Nephron progenitor cell (in vitro differentiated cells): Measurements from ENCODE around the gene ENG.
"Not testable (repeated sequence)": the region's sequence is repeated elsewhere in the genome, so short reads cannot be mapped to it uniquely, and the experiment has no call there.

ENCODE experiments used
- DNase-seq: peaks from one replicate; pipeline ENCODE4 v3.0.0; 2021
- H3K27ac Mint-ChIP-seq: 2 replicates; pipeline ENCODE4 v1.8.0; 2021; ENCODE audit warnings: mild to moderate bottlenecking, moderate library complexity, mixed read lengths
- H3K27me3 Mint-ChIP-seq: 2 replicates; pipeline ENCODE4 v1.8.0; 2021; ENCODE audit warnings: mild to moderate bottlenecking, low read depth, mixed read lengths; ENCODE audit not compliant: poor library complexity
- H3K36me3 Mint-ChIP-seq: 2 replicates; pipeline ENCODE4 v1.8.0; 2021; ENCODE audit warnings: low read depth, mixed read lengths
- H3K4me1 Mint-ChIP-seq: 2 replicates; pipeline ENCODE4 v1.8.0; 2021; ENCODE audit warnings: mixed read lengths
- H3K4me3 Mint-ChIP-seq: 2 replicates; pipeline ENCODE4 v1.8.0; 2021; ENCODE audit warnings: mild to moderate bottlenecking, moderate library complexity, mixed read lengths
- H3K9me3 Mint-ChIP-seq: 2 replicates; pipeline ENCODE4 v1.8.0; 2021; ENCODE audit warnings: mild to moderate bottlenecking, moderate library complexity, mixed read lengths
- CTCF ChIP-seq: fragments of 200-600 bp; sonication (generic); IDR thresholded peaks from 2 replicates; pipeline ENCODE4 v1.5.0; 2021; ENCODE audit warnings: antibody characterized with exemption

Gene ENG

GRCh38 chr9:127850286-127850830 lies 4.1 kb downstream of the ENG start:
- Mint-ChIP-seq H3K4me1 (peaks cover 45% of the 10 kb centered on the region), H3K27me3 (peaks cover 5% of the 10 kb centered on the region), H3K36me3 (peaks cover 7% of the 10 kb centered on the region), H3K4me3 (no peak overlapping the region), H3K9me3 (peaks cover 17% of the 10 kb centered on the region), H3K27ac (no peak overlapping the region)
- TF ChIP-seq CTCF: no peak
- no peak for DNase-seq

- no peak for TF ChIP-seq CTCF
- Mint-ChIP-seq H3K4me3 (no peak overlapping the region), H3K9me3 (peaks cover 17% of the 10 kb centered on the region), H3K4me1 (peaks cover 52% of the 10 kb centered on the region), H3K27ac (peak overlapping the region; percentile 71), H3K36me3 (peaks cover 7% of the 10 kb centered on the region), H3K27me3 (peaks cover 5% of the 10 kb centered on the region)
- no peak for DNase-seq
Measured at GRCh38 chr9:127848756-127849504, 5.5 kb downstream of the ENG start.

- no peak for DNase-seq
- Mint-ChIP-seq H3K9me3 (peaks cover 17% of the 10 kb centered on the region), H3K4me1 (peaks cover 49% of the 10 kb centered on the region), H3K36me3 (peaks cover 7% of the 10 kb centered on the region), H3K4me3 (no peak overlapping the region), H3K27ac (no peak overlapping the region), H3K27me3 (peaks cover 5% of the 10 kb centered on the region)
- no peak for TF ChIP-seq CTCF
Measured at GRCh38 chr9:127847833-127848755, 6.4 kb downstream of the ENG start.

GRCh38 chr9:127847178-127847510 lies 7.3 kb downstream of the ENG start:
- no peak for DNase-seq
- Mint-ChIP-seq H3K4me3 (no peak overlapping the region), H3K4me1 (peaks cover 40% of the 10 kb centered on the region), H3K36me3 (peaks cover 7% of the 10 kb centered on the region), H3K9me3 (peaks cover 17% of the 10 kb centered on the region), H3K27me3 (peaks cover 5% of the 10 kb centered on the region), H3K27ac (peak overlapping the region; percentile 59)
- TF ChIP-seq CTCF: no peak

GRCh38 chr9:127846443-127847177 lies 7.8 kb downstream of the ENG start:
- Mint-ChIP-seq H3K27me3 (peaks cover 5% of the 10 kb centered on the region), H3K36me3 (peaks cover 7% of the 10 kb centered on the region), H3K4me1 (peaks cover 37% of the 10 kb centered on the region), H3K4me3 (no peak overlapping the region), H3K27ac (peak overlapping the region; percentile 59), H3K9me3 (peaks cover 17% of the 10 kb centered on the region)
- no peak for DNase-seq
- no peak for TF ChIP-seq CTCF

- H3K9me3 Mint-ChIP-seq: peaks cover 16% of the 10 kb centered on the region
- not testable (repeated sequence) for H3K4me3 Mint-ChIP-seq, H3K36me3 Mint-ChIP-seq, H3K27me3 Mint-ChIP-seq, DNase-seq, H3K27ac Mint-ChIP-seq
- H3K4me1 Mint-ChIP-seq: peaks cover 43% of the 10 kb centered on the region
Measured at GRCh38 chr9:127845619-127846018, 8.8 kb downstream of the ENG start.
